SIG-M5 treated with dmso at 0.1 percent for 504 hours (cell line): ENCODE data around the gene ERH.
"Not testable (repeated sequence)": the region's sequence is repeated elsewhere in the genome, so short reads cannot be mapped to it uniquely, and the experiment has no call there.

Experiments used
- DNase-seq: peaks from one replicate; lab custom pipeline; 2025; ENCODE audit not compliant: unreplicated experiment; lab: John Stamatoyannopoulos, UW

The ERH gene

GRCh38 chr14:69398818-69399210 lies 715 bp upstream of the ERH start:
- no peak for DNase-seq

- DNase-seq: no peak
Measured at GRCh38 chr14:69395929-69396328, 2.2 kb downstream of the ERH start.

DNA sequence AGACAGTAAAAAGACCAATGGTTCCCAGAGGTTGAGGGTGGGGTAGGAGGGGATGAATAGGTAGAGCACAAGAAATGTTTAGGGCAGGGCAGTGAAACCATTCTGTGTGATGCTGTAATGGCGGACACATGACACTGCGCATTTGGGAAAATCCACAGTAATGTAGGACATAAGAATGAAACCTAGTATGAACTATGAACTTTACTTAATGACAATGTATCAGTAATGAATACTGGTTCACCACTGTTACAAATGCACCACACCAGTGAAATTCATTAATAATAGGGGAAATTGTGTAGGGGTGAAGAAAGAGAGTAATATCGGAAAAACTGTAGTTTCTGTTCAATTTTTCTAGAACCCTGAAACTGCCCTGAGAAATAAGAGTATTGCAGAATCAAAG lies 5.6 kb downstream of the ERH start:
- no peak for DNase-seq

- not testable (repeated sequence) for DNase-seq
Measured at GRCh38 chr14:69391400-69391799, 6.7 kb downstream of the ERH start.

GRCh38 chr14:69387311-69387710 lies 10.8 kb downstream of the ERH start:
- no peak for DNase-seq

DNA sequence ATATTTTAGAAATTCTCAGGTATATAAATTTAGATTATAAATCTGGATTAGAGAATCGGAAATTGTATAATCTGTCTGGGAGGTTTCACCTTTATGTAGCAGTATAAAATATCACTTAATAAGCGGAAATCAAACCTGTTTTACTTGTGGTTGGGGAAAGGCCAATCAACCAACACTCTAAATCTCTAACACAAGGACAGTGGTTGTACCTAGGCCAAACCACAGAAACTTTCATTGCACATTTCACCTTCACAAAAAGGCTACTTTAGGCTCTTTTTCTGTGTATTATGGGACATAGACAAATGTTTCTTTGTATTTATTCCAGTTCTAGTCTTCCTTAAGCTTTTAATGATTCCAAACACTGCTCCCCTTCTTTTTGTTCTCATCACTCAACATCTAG lies 19.8 kb downstream of the ERH start:
- DNase-seq: no peak

DNA sequence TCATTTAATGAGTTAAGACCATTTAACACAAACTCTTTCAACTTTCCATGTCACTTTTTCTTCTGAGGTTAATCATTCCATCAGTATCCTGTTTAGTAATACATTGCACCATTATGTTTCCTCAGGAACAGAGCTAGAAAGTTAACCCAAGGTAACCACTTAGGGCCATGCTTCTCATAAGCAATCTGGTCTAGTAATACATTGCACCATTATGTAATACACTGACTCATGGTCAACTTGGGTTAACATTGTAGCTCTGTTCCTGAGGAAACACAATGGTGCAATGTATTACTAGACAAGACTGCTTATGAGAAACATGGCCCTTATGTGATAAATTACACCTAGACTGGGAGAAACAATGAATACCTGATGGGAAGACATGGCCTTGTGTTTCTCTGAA lies 21.7 kb downstream of the ERH start:
- peak; percentile 67 for DNase-seq

GRCh38 chr14:69375722-69376121 lies 22.4 kb downstream of the ERH start:
- no peak for DNase-seq

DNA sequence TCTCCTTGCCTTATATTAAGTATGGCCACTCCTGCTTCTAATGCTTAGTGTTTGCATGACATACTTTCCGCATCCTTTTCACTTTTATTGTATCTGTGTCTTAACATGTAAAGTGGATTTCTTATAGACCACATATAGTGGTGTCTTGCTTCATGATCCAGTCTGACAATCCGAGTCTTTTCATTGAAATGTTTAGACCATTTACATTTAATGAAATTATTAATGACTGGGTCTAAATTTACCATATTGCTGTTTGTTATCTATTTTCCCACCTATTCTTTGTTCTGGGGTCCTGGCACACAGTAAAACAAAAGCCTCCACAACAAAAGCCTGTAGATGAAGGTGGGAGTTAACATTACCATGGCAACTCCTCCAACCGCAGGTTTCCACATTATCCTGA lies 22.9 kb downstream of the ERH start:
- no peak for DNase-seq

- no peak for DNase-seq
Measured at GRCh38 chr14:69374235-69374634, 23.9 kb downstream of the ERH start.

DNA sequence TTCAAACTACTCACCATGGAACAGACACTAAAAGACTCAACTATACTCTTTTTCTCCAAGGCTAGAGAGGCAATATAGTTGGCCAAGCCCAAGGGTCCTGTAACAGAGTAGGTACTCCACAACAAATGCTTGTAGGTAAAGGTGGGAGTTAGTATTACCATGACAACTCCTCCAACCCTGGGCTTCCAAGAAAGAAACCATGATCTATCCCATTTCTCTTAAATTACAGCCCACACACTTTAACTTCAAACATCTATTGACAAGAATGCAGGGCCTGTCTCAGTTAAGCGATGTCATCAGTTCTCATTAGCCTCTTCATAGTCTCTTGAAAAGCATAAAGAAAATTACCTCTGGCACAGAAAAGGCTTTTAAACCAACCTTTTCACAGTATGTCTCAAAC lies 25.0 kb downstream of the ERH start:
- DNase-seq: no peak

DNA sequence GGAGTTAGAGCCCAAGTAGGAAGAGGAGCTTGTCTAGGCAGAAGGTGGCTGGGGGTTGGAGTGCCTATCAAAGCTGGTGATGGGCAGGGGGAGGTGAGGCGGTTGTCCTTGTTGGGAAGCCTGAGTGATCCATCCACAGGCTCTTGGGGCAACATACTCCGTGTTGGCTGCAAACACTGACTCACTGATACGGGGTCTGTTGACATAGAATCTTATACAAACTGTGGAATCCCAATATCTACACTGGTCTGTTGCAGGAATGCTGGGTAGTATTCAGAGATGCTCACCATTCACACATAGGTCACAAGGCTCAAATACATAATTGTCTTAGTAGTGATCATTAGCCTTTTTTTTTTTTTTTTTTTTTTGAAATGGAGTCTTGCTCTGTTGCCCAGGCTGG lies 26.0 kb downstream of the ERH start:
- DNase-seq: no peak

DNA sequence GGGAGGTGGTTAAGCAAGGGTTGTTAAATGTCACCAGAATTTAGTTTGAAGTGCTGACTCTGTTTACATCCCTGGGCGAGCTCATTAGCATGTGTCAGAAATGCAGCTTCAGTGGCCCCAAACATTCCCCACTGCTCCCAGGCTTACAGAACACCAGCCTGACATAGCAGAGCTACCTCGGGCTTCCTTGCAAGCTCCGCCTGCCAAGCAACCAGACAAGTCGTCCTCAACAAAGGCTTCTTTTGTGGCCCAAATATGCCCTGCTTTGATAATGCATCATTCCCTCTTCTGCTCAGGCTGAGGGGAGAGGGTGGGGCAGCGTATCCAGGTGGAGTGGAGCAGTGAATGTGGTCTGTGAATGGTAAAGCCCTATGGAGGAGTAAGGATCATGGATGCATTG lies 28.0 kb downstream of the ERH start:
- no peak for DNase-seq

DNA sequence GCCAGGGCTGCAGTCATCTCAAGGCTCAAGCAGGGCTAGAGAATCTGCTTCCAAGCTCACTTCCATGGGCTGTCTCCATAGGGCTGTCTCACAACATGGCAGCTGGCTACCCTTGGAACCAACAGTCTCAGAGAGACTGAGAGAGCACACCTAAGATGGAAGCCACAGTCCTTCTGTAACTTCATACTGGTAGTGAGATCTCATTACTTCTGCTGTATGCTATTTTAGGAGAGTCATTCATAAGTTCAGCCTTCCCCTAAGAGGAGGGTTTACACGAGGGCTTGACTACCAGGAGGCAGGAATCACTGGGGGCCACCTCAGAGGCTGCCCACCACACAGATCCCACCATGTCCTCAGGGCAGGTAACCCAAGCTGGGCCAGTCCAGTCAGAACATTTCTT lies 29.7 kb downstream of the ERH start:
- no peak for DNase-seq

- no peak for DNase-seq
Measured at GRCh38 chr14:69366761-69367160, 31.3 kb downstream of the ERH start.

DNA sequence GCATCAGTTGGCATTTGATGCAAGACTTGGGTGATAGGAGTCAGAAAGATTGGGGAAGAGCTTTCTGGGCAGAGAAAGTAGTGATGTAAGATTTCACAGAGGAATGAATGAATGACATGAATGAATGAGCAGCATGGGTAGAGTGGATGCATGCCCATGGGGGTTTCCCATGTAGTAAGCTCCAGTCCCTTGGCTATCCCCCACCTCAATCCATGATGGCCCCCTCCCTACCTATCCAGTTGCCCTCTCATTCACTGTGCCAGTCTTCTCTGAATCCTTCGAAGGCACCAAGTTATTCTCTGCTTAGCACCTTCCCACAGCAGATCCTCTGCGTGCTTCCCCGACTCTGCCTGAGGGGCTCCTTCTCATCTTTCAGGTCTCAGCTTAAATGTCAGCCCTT lies 32.0 kb downstream of the ERH start:
- no peak for DNase-seq

DNA sequence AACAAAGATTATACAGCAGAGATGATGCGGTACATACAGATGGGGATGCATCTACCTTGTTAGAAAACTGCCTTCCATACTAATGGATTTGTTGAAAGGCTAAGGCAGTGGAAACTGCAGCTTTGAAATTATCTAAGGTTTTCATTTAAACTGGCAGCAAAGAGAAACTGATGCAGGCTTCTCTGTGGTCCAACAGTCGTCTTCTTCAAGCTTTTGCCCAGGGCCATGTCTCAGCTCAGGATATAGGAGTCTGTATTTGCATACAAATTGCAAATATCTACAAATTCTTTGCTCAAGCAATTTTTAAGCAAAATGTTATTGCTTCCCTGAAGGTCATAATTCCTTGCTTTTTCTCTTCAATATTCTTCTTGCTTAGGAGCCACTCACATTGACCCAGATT lies 33.7 kb downstream of the ERH start:
- no peak for DNase-seq

GRCh38 chr14:69363964-69364363 lies 34.1 kb downstream of the ERH start:
- DNase-seq: no peak

DNA sequence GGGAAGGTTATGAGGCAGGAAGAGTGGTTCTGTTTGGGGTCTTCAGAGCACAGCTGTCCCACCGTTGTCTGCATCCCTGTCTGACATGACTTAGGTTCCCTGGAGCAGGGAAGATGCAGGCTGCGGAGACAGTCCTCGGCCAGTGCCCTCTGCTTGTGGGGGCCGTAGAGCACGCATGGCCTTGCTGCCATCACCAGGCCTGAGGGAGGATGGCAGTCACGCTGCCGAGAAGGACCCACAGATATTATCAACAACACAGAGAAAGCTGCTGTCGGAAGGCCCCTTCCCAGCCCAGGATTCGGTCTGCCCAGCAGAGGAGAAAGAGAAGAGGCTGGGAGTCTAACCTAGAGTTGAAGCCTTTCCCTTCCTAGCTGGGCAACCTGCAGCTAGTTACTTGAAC lies 35.0 kb downstream of the ERH start:
- DNase-seq: no peak

- DNase-seq: no peak
Measured at GRCh38 chr14:69360438-69361108, 37.5 kb downstream of the ERH start.

DNA sequence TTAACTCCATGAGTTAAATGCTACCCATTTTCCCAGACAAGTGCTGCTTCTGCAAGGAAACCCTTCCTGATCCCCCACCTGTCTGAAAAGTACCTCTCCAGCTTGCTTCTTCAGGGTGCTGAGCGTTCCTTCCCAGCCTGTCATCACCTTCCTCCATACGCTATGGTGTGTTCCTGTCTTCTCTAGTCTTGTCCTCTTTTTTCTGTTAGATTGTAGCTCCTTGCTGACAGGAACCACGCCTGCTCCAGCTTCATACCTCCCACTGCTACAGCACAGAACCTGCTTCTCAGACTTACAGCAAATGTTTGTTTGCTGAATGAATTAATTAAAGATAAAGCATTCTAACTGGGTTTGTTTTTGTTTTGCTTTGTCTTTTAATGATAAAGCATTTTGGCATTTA lies 39.1 kb downstream of the ERH start:
- no peak for DNase-seq

- no peak for DNase-seq
Measured at GRCh38 chr14:69358233-69358963, 39.7 kb downstream of the ERH start.
